Erythroblast (primary cell): Measurements from ENCODE around the gene COMT.

Experiments
- GATA1 ChIP-seq: IDR thresholded peaks from 2 replicates; pipeline ENCODE4 v1.6.1; 2011; ENCODE audit warnings: low read depth, mild to moderate bottlenecking, control low read depth, low read length, moderate library complexity
- POLR2A ChIP-seq: IDR thresholded peaks from 2 replicates; pipeline ENCODE4 v1.6.1; 2011; ENCODE audit warnings: mild to moderate bottlenecking, low read length

DNA sequence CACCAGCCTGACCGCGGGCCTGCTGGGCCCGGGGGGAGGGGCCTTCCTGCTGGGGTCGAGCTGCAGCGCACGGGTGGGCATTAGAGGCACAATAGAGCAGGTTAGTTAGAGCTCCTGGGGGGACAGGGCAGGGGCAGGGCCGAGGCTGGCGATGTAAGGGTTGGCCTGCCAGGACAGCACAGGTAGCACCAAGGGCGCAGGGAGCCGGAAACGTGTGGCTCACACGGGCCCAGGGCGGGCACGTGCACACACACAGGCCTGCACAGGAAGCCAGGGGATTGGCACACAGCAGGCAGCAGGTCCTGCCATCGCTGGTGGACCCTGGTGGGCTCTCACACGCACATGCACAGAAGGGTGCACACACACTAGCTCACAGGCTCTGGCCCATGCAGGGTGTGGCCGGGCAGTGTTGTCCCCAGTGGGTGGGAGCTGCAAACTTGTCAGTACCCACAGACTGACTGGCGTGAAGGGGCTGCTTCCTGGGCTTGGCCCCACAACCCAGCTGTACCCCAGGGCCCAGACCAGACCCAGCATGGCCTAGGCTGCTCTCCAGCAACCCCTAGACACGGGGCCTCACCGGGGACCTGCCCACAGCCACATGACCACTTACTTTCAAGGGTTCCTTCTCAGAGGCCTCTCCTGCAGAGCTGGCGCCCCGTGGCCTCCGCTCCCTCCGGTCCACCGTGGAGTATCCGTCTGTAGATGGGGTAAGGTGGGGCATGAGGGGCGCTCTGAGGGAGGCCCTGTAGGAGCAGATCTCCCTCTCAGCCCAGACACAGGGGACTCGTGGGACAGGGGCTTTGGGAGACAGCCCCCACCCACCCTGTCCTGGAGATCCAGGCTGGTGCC is 29.9 kb downstream of the COMT start:
- TF ChIP-seq POLR2A, result no peak
- TF ChIP-seq GATA1, result no peak
